Sciatic nerve (tissue), 2 donors: ENCODE results near the gene IRF2BP1. TPM values are rescaled to one million over a fixed set of nuclear protein-coding genes. Genes with fewer than 3 reads are reported as not detected.
"Not testable (repeated sequence)": the region's sequence is repeated elsewhere in the genome, so short reads cannot be mapped to it uniquely, and the experiment has no call there.

Experiments
- ATAC-seq: fragments of 200-7000 bp; cut with Tn5 transposase; one replicate; pipeline ENCODE4 v1.9.1; 2020; ENCODE audit warnings: mild to moderate bottlenecking, moderate library complexity
- DNase-seq: peaks from one replicate; pipeline ENCODE4 v3.0.0-alpha.2; 2020; ENCODE audit warnings: low spot score
- intact Hi-C: fragments of 100-400 bp; cut with DNase I; formaldehyde crosslinking; loops from one replicate; pipeline ENCODE4 v1.14.2; 2022
- total RNA-seq: library from RNA; stranded (reverse); fragmentation: NEBNext Ultra II Directional; extraction: Animal tissue kit (Norgen Biotek cat#: 25700); gene quantifications from one replicate; pipeline ENCODE4 v1.2.1, GENCODE V29; 2021
- donor health status: DM: no; HTN: no; CAD: no.
- donor health status: DM: no; HTN: no; CAD: no.

The IRF2BP1 gene
- total RNA-seq, 1 donor from 2014 or later = 21.0 TPM

DNA sequence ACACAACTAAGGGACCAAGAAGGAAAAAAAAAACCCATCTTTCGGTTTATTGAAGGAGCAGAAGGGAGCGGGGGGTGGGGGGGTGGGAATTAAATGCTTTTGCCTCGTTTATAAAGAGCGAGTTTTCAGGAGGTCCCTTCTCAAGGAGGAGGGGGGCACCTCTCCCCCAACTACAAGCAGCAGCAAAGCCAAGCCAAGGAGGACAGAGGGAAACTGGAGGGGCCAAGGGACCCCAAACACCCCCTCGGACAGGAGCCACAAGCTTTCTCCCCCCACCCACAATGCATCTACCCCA lies 2.4 kb downstream of the IRF2BP1 start:
- DNase-seq (no peak), ATAC-seq (no peak)
- intact Hi-C loops = no loop called here

GRCh38 chr19:45882652-45883585 lies 3.0 kb downstream of the IRF2BP1 start:
- DNase-seq (peak; percentile 88), ATAC-seq (no peak)
- intact Hi-C loops = no loop called here

- no peak for ATAC-seq
- intact Hi-C loops = no loop called here
- DNase-seq = no peak
Measured at GRCh38 chr19:45881909-45882528, 3.9 kb downstream of the IRF2BP1 start.

DNA sequence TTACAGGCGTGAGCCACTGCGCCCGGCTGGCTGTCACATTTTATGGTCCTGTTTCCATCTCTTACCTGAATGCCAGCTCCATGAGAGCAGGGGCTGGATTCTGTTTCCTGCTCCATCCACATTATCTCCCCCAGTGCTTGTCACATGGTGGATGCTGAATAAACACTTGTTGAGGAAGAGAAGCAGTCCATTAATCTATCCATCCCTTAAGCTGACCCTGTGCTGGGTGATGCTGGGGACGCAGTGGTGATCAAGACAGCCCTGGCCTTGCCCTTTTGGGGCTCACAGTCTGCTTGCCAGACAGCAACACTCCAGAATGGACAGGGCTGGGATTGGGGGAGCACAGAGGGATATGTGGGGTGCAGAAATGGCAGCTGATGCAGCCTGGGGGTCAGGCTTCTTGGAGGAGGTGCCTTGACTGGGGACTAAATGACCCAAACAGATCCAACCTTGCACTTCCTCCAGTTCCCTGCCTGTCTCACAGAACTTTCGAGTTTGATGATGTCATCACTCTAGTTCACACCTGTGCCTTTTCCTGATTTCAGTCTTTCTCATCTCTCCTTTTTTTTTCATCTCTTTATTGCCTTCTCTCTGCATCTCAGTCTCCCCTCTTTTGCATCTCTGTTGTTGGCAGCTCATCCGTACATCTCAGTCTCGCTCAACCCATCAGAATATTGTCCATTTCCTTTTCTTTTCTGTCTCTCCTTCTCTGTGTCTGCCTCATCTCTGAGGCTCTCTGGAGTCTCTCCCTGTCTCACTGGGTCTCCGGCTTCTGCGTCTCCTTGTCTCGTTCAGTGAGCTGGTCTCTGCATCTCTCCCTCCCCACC lies 4.6 kb downstream of the IRF2BP1 start:
- intact Hi-C loops = no loop called here
- ATAC-seq (no peak), DNase-seq (no peak)

GRCh38 chr19:45879971-45880370 lies 6.0 kb downstream of the IRF2BP1 start:
- DNase-seq = no peak
- intact Hi-C loops = no loop called here
- ATAC-seq = no peak

DNA sequence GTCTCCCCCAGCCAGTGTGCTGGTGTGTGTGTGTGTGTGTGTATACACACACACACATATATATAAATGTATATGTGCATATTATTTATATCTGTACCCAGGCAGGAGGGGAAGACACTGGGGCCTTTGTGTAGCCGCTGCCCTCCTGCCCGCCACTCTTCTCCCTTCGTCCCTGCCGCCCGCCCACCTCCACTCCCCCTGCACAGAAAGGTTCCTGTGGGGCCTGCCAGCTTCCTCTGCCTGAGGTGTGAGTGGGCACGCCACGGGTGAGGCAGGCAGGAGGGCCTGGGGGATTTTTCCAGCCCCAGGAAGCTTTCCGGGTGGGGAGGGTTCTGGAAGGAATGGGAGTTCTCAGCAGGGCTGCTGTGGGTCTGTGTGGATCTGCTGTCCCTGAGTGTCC lies 6.9 kb downstream of the IRF2BP1 start:
- intact Hi-C loops = no loop called here
- ATAC-seq (no peak), DNase-seq (no peak)

DNA sequence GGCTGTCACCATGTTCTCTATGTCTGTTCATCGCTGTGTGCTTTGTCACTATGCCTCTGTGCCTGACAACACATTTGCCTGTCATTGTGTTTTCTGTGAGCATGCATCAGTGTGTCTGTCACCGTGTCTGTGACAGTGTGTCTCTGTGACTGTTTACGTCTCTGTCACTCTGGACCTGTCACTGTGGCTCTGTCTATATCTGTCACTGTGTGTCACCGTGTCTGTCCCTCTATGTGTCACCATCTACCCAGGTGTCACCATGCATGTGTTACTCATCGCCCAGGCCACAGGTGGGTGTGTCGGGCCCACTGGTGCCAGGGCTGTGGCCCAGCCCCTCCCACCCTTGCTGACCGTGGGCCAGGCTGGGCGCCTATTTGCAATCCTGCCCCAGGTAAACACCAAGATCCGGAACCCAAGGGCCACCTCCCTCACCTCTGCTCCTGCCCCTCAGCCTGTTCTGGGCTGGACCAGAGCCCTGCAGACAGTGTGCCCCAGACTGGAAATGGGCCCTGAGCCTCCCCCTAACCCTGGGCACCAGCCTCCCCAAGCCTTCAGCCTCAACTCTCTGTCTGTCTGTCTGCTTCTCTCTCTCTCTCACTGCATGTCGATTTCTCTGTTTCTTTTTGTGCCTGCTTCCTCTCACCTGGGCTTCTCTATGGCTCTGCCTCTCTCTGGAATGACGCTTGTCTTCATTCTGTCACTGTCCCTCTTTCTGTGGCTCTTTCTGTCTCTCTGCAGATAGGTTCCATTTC lies 7.7 kb downstream of the IRF2BP1 start:
- DNase-seq (no peak), ATAC-seq (no peak)
- intact Hi-C loops = no loop called here

DNA sequence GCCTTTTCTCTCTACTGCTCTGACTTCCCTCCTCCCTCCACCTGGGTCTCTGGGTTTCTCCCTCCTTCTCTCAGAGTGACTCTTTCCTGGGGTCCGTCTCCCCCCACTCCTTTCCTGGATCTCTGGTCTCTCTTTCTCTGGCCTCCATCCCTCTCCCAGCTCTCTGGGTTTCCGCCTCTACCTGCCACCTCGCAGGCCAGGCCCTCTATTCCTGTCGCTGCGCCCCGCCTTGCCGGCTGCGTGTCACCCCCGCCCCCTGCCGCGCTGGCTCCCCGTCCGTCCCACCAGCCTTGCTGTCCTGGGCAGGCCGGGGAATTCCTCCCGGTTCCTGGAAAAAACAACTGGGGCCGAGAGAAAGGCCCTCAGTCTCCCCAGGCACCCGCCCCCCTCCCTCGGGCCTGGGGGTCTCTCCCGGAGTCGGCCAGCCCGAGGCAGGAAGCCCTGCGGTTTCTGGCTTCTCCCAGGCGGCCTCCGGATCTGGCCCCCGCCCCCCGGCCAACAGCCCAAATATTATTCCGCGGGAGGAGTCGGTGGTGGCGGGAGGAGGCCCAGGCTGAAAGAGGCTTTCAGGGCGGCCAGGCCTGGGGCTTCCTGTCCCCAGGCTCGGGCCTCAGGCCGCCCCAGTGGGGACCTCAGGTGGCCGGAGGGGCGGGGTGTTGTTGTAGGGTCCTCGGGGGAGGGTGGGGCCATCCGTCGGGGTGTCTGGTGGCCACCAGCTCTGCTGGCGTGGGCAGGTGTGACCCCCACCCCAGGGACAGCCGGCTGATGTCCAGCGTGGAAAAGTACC lies 9.3 kb downstream of the IRF2BP1 start:
- ATAC-seq (peak; percentile 66), DNase-seq (no peak)
- intact Hi-C loops = no loop called here

DNA sequence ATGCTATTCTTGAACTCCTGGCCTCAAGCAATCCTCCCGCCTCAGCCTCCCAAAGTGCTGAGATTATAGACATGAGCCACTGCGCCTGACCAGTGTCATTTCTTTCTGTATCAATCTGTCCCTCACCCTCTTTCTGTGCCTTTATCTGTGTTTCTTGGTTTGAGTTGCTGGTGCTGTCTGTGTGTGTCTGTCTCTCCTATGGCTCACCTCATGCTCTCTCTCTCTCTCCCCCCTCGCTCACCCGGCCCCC lies 9.9 kb downstream of the IRF2BP1 start:
- no peak for DNase-seq
- ATAC-seq = peak; percentile 18
- intact Hi-C loops = no loop called here

- DNase-seq (no peak), ATAC-seq (no peak)
- intact Hi-C loops = no loop called here
Measured at GRCh38 chr19:45874620-45874966, 11.3 kb downstream of the IRF2BP1 start.

- DNase-seq (no peak), ATAC-seq (no peak)
- intact Hi-C loops = no loop called here
Measured at GRCh38 chr19:45873219-45873772, 12.6 kb downstream of the IRF2BP1 start.

DNA sequence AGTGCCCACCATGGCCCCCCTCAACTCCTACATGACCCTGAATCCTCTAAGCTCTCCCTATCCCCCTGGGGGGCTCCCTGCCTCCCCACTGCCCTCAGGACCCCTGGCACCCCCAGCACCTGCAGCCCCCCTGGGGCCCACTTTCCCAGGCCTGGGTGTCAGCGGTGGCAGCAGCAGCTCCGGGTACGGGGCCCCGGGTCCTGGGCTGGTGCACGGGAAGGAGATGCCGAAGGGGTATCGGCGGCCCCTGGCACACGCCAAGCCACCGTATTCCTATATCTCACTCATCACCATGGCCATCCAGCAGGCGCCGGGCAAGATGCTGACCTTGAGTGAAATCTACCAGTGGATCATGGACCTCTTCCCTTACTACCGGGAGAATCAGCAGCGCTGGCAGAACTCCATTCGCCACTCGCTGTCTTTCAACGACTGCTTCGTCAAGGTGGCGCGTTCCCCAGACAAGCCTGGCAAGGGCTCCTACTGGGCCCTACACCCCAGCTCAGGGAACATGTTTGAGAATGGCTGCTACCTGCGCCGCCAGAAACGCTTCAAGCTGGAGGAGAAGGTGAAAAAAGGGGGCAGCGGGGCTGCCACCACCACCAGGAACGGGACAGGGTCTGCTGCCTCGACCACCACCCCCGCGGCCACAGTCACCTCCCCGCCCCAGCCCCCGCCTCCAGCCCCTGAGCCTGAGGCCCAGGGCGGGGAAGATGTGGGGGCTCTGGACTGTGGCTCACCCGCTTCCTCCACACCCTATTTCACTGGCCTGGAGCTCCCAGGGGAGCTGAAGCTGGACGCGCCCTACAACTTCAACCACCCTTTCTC lies 13.6 kb downstream of the IRF2BP1 start:
- ATAC-seq (no peak), DNase-seq (no peak)
- intact Hi-C loops = no loop called here

DNA sequence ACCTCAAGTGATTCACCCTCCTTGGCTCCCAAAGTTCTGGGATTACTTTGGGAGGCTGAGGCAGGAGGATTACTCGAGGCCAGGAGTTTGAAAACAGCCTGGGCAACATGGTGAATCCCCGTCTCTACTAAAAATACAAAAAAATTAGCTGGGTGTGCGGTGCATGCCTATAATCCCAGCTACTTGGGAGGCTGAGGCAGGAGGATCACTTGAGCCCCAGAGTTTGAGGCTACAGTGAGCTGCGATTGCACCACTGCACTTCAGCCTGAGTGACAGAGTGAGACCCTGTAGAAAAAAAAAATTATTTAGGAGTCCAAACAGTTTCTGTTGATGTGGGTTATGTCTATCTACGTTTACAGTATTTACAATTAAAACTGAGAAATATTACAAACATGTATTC lies 15.1 kb downstream of the IRF2BP1 start:
- intact Hi-C loops = no loop called here

DNA sequence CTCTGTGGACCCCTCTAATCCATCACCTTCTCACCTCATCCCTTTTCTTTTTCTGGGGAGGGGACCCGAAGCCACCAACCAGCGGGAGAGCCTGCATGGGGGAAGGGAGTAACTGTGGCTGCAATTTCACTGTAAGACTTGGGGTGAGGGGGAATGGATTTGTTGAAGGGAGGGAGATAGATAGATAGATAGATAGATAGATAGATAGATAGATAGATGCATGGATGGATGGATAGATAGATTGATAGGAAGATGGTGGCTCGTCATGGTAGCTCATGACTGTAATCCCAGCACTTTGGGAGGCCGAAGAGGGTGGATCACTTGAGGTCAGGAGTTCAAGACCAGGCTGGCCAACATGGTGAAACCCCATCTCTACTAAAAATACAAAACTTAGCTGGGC lies 18.7 kb downstream of the IRF2BP1 start:
- DNase-seq, ATAC-seq, intact Hi-C loops: not testable (repeated sequence)

More for the DNA sequence above, 15.1 kb downstream of the IRF2BP1 start:
- ATAC-seq (no peak), DNase-seq (no peak)

GRCh38 chr19:45866400-45867176 lies 19.4 kb downstream of the IRF2BP1 start:
- DNase-seq (no peak), ATAC-seq (no peak)
- intact Hi-C loops = no loop called here

DNA sequence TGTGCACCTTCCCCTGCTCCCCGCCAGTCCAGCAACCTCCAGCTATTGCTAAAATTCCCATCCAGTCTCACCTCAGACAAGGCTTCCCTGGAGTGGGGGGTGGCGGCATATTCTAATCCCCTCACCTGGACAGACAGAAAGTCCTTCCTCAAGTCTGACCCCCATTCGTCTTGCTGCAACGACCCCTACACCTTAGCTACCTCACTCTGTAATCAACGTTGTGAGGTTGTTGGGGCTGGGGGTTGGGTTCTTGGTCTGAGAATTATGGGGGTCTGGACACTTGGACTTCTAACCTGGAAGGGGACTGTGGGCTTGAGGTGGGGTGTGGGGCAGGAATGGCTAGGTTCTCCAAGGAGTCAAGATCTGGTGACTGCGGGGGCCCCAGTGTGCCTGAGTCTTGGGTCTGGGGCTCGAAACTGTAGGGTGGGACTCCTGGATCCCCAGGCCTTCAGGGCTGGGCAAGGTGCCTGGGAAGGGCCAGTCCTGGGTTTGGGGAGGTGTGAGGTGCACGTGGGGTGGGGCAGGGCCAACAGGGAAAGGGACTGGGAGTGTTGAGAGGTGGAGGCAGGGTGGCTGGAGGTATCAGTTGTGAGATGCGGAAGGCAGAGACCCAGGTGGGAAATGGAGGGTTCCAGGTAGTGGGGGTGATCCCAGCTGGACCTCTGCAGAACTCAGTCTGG lies 20.5 kb downstream of the IRF2BP1 start:
- ATAC-seq = no peak
- DNase-seq = no peak
- intact Hi-C loops = no loop called here
